Measurements from ENCODE around the gene ATAD3C. TPM values are rescaled to one million over a fixed set of nuclear protein-coding genes. Genes with fewer than 3 reads are reported as not detected.

ATAD3C gene
- total and polyA plus RNA-seq, 2 of the 4 experiments (the other 2 are of a cell fraction) = not detected

GRCh38 chr1:1455366-1455884 is 5.9 kb downstream of the ATAD3C start:
- no peak for DNase-seq
- BruUV-seq (replicated peaks) = no TSS peak
- ATAC-seq (ENCODE audit: low read depth) = no peak
- Histone ChIP-seq H2AK9ac (replicated peaks; ENCODE audit: low read depth, low read length, poor library complexity) (no peak overlapping the region), H2BK5ac (ENCODE audit: low read depth, low read length, poor library complexity, severe bottlenecking) (no peak overlapping the region), H3K23ac (ENCODE audit: low read depth, low read length) (no peak overlapping the region), H3K4ac (ENCODE audit: low read depth, low read length) (no peak overlapping the region), H2BK120ac (ENCODE audit: low read depth, low read length) (no peak overlapping the region), H3K9me1 (ENCODE audit: insufficient read depth, low read length) (no peaks in the 10 kb centered on the region), H2AK5ac (ENCODE audit: low read depth, low read length) (no peak overlapping the region), H2BK20ac (ENCODE audit: low read depth, low read length) (no peak overlapping the region), H4K8ac (ENCODE audit: low read depth in 2 of 2, low read length in 2 of 2) (no peak overlapping the region), H3K18ac (ENCODE audit: low read depth, low read length) (no peak overlapping the region), H4K91ac (ENCODE audit: insufficient read depth, low read depth, low read length) (no peak overlapping the region), H3K4me2 (ENCODE audit: low read depth, low read length) (no peak overlapping the region), H3K14ac (replicated peaks; ENCODE audit: low read depth, low read length) (no peak overlapping the region), H3K27me3 (ENCODE audit: control insufficient read depth, insufficient read depth, low read length) (peaks cover 3% of the 10 kb centered on the region; the same call in 1 of the 2 replicates), H3K56ac (ENCODE audit: extremely low read depth, insufficient read depth, low read length) (no peak overlapping the region), H3K9me3 (ENCODE audit: control insufficient read depth, insufficient read depth, low read length) (no peaks in the 10 kb centered on the region), H3K9ac (ENCODE audit: low read depth, low read length) (no peak overlapping the region), H3K27ac (ENCODE audit: insufficient read depth, low read length) (no peak overlapping the region), H3K79me1 (ENCODE audit: low read depth in 1 of 2, low read length in 2 of 2) (no peaks in the 10 kb centered on the region), H3K36me3 (ENCODE audit: control insufficient read depth, insufficient read depth, low read length) (no peaks in the 10 kb centered on the region), H3K4me3 (ENCODE audit: insufficient read depth, low read depth, low read length) (no peak overlapping the region), H3K4me1 (ENCODE audit: control insufficient read depth, insufficient read depth, low read length) (no peaks in the 10 kb centered on the region), H4K20me1 (ENCODE audit: insufficient read depth, low read length) (no peaks in the 10 kb centered on the region), H2BK15ac (ENCODE audit: low read depth, low read length) (no peak overlapping the region), H4K5ac (ENCODE audit: low read depth, low read length) (no peak overlapping the region), H2AFZ (replicated peaks; ENCODE audit: low read length, poor library complexity) (no peak overlapping the region)
- in situ Hi-C loops (cut with MboI; ENCODE audit: low sequenced_read_pairs) (no loop called here), dilution Hi-C loops (cut with HindIII; ENCODE audit: low sequenced_read_pairs, unreplicated experiment) (no loop called here), intact Hi-C loops (cut with micrococcal nuclease) (no loop called here)
- TF ChIP-seq ELK1 (IDR thresholded peaks at IDR 0.05; ENCODE audit: borderline replicate concordance, low read depth, low read length) (no peak), RFX5 (IDR thresholded peaks at IDR 0.05; ENCODE audit: low read depth, low read length) (no peak), MAFK (IDR thresholded peaks at IDR 0.05; ENCODE audit: low read depth, low read length) (no peak), CTCF (conservative IDR thresholded peaks at IDR 0.05; ENCODE audit: low read depth, low read length) (no peak), BHLHE40 (IDR thresholded peaks at IDR 0.05; ENCODE audit: low read depth, low read length) (no peak), FOS (IDR thresholded peaks at IDR 0.05; ENCODE audit: low read depth, low read length) (no peak), MXI1 (IDR thresholded peaks at IDR 0.05; ENCODE audit: borderline replicate concordance, low read depth, low read length) (no peak), CEBPB (IDR thresholded peaks at IDR 0.05; ENCODE audit: low read depth, low read length) (no peak)
- WGBS, 2 experiments (ENCODE audit: extremely low coverage in 2 of 2, insufficient read length in 1 of 2) = 87% methylated on average over 17 of the region's 30 CpGs; no CpG with 5 or more reads in 1 of the 2 experiments
- ChIA-PET POLR2A (ENCODE audit: unreplicated experiment) (no interaction called here), CTCF (no interaction called here)
